ENCODE data around the gene SLC15A4.
"Not testable (repeated sequence)": the region's sequence is repeated elsewhere in the genome, so short reads cannot be mapped to it uniquely, and the experiment has no call there.

Gene SLC15A4

GRCh38 chr12:128814411-128815261 is 9.1 kb downstream of the SLC15A4 start:
- DNase-seq (ENCODE audit: low read depth), result no peak

GRCh38 chr12:128813883-128814282 is 9.9 kb downstream of the SLC15A4 start:
- no peak for DNase-seq (ENCODE audit: low read depth)

DNA sequence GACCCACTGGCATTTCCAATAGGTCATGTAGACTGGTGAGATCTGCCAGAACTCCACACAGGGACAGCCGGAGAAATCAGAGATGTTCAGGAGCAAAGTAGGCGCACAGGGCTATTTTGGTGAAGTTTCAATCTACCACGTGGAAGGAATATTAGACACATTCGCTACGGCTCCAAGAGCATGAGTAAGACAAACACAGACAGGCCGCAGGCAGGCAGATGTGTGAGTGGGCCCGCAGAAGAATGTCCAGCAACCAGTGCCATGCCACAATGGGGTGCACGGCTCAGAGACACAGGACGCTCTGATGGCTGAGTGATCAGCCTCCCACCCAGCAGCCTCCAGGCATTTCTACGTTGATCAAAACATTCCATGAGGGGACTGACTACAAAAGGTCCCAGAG is 10.4 kb downstream of the SLC15A4 start:
- DNase-seq (ENCODE audit: low read depth), result no peak

GRCh38 chr12:128811806-128812205 is 12.0 kb downstream of the SLC15A4 start:
- DNase-seq (ENCODE audit: low read depth), result no peak

GRCh38 chr12:128810182-128811127 is 13.3 kb downstream of the SLC15A4 start:
- no peak for DNase-seq (ENCODE audit: low read depth)

DNA sequence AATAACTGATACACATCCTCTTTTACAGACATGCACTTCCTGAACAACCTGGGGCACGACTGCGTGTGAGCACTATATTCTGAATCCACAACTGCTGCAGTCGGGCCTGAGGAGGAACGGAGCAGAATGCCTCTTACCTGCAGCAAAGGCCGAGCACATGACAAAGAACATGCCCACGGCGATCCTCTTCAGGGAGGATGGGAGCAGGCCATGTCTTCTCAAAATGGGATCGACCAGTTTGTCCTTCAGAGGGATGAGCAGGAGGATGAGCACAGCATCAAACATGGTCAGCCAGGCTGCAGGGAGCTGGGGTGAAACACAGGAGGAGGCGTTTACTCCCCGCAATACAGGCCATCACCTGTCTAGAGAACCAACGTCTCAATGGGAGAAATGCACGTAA is 15.1 kb downstream of the SLC15A4 start:
- no peak for DNase-seq (ENCODE audit: low read depth)

- DNase-seq (ENCODE audit: low read depth), result no peak
These were observed 16.5 kb downstream of the SLC15A4 start for GRCh38 chr12:128807161-128807724.

DNA sequence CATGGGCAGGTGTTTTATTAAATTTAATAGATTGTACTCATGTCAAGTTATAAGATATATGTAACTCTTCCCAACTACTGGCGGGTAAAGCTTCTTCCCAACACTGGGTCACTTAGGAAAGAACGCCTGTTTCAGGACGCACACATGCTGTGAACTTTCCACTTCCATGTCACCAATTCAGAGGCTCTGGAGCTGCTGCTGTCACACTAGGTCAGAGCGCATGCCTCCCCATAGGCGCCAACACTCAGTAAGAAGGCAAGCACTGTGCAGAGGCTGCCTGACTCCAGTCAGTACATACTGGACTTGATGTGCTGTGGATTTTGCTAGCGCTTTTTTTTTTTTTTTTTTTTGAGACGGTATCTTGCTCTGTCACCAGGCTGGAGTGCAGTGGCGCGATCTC is 17.2 kb downstream of the SLC15A4 start:
- DNase-seq (ENCODE audit: low read depth), result no peak

DNA sequence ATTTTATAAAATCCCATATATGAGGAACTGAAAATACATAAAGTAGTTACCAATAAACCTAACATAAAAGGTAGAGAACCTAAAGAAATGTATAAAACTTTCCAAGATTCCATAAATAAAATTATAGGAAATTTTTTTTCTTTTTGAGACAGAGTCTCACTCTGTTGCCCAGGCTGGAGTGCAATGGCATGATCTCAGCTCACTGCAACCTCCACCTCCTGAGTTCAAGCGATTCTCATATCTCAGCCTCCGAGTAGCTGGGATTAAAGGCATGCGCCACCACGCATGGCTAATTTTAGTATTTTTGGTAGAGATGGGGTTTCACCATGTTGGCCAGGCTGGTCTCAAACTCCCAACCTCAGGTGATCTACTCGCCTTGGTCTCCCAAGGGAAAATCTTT is 18.4 kb downstream of the SLC15A4 start:
- not testable (repeated sequence) for DNase-seq (ENCODE audit: low read depth)

GRCh38 chr12:128804762-128805161 is 19.0 kb downstream of the SLC15A4 start:
- no peak for DNase-seq (ENCODE audit: low read depth)

DNA sequence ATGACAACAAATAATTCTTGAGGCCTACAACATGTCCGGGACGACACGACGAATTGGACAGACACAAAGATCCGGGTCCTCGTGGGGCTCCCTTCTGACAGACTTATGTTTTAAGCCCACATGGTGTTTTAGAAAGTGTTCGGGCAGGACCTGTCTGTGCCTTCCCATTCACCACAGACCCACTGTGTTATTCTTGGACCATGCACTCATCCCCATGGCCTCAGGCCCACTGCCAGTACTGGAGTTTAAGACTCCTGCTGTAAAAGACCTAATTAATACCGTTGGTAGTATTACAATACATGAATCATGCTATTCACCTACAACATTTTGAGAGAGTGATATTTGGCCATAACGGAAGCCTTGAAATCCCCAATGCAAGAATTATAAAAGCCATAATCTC is 20.0 kb downstream of the SLC15A4 start:
- DNase-seq (ENCODE audit: low read depth), result no peak

GRCh38 chr12:128802756-128803155 is 21.0 kb downstream of the SLC15A4 start:
- no peak for DNase-seq (ENCODE audit: low read depth)

- no peak for DNase-seq (ENCODE audit: low read depth)
These were observed 21.8 kb downstream of the SLC15A4 start for GRCh38 chr12:128801879-128802391.

GRCh38 chr12:128800606-128801005 is 23.2 kb downstream of the SLC15A4 start:
- no peak for DNase-seq (ENCODE audit: low read depth)

GRCh38 chr12:128798571-128799341 is 25.0 kb downstream of the SLC15A4 start:
- DNase-seq (ENCODE audit: low read depth), result no peak

- no peak for DNase-seq (ENCODE audit: low read depth)
These were observed 26.3 kb downstream of the SLC15A4 start for GRCh38 chr12:128797119-128798118.

GRCh38 chr12:128796439-128797118 is 27.2 kb downstream of the SLC15A4 start:
- DNase-seq (ENCODE audit: low read depth), result no peak

DNA sequence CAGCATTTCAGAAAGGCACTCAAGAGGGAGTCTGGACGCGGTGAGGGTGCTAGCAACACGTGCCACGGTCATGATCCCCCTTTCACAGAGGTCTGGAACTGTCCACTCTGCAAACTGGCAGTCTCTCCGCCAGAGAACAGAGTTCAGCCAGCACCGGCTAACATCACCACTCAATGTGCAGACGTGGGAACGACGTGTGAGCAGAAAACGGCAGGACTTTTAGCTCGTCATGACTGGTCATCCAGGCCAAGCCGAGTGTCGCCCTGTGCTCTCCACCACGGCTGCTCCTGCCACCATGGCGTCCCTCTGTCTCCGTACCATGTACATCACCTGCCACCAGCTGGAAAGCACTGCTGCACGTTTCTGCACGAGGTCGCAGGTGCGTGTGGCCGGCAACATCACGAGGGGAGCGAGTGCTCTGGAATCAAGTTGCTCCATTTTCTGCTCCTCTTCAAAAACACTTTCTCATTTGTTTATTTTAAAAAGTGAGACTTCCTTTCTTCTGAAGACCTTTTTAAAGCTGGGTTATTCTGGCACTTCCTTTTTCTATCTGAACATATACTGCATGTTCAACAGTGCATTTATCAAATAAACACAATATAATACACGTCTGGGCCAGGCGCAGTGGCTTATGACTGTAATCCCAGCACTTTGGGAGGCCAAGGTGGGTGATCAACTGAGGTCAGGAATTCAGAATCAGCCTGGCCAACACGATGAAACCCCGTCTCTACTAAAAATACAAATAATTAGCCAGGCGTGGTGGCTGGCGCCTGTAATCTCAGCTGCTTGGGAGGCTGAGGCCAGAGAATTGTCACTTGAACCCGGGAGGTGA is 28.0 kb downstream of the SLC15A4 start:
- DNase-seq (ENCODE audit: low read depth), result no peak
